ENCODE measurements around the gene CSNK1A1L.

The CSNK1A1L gene

DNA sequence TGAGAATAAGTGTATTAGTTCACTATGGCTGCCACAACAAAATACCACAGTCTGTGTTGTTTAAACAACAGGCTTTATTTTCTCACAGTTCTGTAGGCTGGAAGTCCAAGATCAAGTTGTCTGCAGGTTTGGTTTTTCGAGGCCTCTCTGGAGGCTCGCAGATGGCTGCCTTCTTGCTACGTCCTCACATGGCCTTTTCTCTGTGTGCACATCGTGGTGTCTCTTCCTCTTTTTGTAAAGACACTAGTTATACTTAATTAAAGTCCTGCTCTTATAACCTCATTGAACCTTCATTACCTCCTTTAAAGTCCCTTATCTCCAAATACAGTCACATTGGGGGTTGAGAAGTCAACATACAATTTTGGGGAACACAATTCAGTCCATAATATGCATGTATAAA lies 10.6 kb downstream of the CSNK1A1L start:
- in situ Hi-C loops (cut with MboI; ENCODE audit: low sequenced_read_pairs): loop anchor here (25.0 kb wide), 1 partner anchor 517 kb away; no protein-coding TSS in a partner anchor
- DNase-seq (ENCODE audit: low spot score in 2 of 2): no peak
- H3K4me3 ChIP-seq: no peak overlapping the region
- H3K36me3 ChIP-seq (replicated peaks): no peaks in the 10 kb centered on the region
- no peaks in the 10 kb centered on the region for H3K4me1 ChIP-seq
- H3K27me3 ChIP-seq (ENCODE audit: low read depth): no peaks in the 10 kb centered on the region; the same call in 1 of the 2 replicates
- H3K9me3 ChIP-seq: no peaks in the 10 kb centered on the region

DNA sequence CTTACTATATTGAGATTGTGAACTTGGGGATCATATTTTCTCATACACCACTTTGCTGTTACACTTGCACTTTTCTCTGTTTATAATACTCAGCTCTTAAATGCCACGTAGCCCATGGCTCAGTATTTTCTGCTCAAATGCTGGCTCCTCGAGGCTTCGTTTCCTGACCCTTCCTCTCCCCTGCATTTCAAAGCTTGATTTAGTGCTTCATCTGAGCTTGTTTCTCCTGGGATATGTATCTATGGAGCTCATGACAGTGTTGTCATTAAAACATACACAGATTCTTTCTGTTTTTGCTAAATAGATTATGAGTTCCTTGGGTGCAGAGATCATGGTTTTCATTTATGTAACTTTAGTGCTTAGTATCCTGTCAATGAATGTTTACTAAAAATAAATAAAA lies 11.4 kb downstream of the CSNK1A1L start:
- Histone ChIP-seq H3K36me3 (replicated peaks) (no peaks in the 10 kb centered on the region), H3K27me3 (ENCODE audit: low read depth) (no peaks in the 10 kb centered on the region; the same call in 1 of the 2 replicates), H3K9me3 (no peaks in the 10 kb centered on the region), H3K4me3 (no peak overlapping the region), H3K4me1 (no peaks in the 10 kb centered on the region)
- in situ Hi-C loops (cut with MboI; ENCODE audit: low sequenced_read_pairs): loop anchor here (25.0 kb wide), 1 partner anchor 518 kb away; no protein-coding TSS in a partner anchor
- DNase-seq (ENCODE audit: low spot score in 2 of 2): no peak

DNA sequence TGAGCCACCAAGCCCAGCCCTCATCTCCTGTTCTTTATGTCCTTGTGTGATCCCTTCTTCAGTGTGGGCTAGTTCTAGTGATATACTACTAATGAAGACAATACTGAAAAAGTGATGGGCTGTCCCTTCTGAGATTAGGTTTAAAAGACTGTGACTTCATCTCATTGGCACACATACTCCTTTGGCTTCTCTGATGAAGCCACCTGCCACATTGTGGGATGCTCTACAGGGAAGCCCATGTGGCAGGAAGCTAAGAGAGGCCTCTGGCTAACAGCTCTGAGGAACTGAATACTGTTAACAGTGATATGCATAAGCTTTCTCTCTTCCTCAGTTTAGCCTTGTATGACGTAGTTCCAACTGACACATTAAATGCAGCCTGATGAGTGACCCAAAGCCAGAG lies 13.6 kb downstream of the CSNK1A1L start:
- in situ Hi-C loops (cut with MboI; ENCODE audit: low sequenced_read_pairs): loop anchor here (25.0 kb wide), 1 partner anchor 520 kb away; no protein-coding TSS in a partner anchor
- no peak for DNase-seq (ENCODE audit: low spot score in 2 of 2)
- no peaks in the 10 kb centered on the region for H3K36me3 ChIP-seq (replicated peaks)
- H3K27me3 ChIP-seq (ENCODE audit: low read depth): no peaks in the 10 kb centered on the region
- no peak overlapping the region for H3K4me3 ChIP-seq
- H3K4me1 ChIP-seq: no peaks in the 10 kb centered on the region
- no peaks in the 10 kb centered on the region for H3K9me3 ChIP-seq

DNA sequence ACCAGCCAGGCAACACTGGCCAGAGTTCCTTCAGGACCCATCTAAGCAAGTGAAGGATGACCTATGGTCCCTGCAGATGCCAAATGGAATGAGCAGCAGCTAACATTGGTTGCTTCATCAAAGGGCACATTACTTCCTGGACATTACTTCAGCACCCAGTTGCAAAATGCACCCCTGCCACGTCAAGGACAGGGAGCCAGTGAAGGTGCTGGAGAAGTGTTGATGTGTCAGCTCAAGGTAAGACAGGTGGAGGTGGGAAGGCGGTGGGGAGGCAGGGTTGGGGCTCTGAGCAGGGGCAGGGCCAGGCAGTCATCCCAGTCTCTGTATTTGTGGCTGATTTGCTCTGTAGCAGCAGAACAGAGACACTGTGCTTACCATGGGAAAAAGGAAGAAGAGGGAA lies 14.6 kb downstream of the CSNK1A1L start:
- no peak for DNase-seq (ENCODE audit: low spot score in 2 of 2)
- in situ Hi-C loops (cut with MboI; ENCODE audit: low sequenced_read_pairs): loop anchor here (25.0 kb wide), 1 partner anchor 521 kb away; no protein-coding TSS in a partner anchor
- H3K9me3 ChIP-seq: no peaks in the 10 kb centered on the region
- H3K4me1 ChIP-seq: no peaks in the 10 kb centered on the region
- H3K36me3 ChIP-seq (replicated peaks): no peaks in the 10 kb centered on the region
- no peaks in the 10 kb centered on the region for H3K27me3 ChIP-seq (ENCODE audit: low read depth)
- no peak overlapping the region for H3K4me3 ChIP-seq

DNA sequence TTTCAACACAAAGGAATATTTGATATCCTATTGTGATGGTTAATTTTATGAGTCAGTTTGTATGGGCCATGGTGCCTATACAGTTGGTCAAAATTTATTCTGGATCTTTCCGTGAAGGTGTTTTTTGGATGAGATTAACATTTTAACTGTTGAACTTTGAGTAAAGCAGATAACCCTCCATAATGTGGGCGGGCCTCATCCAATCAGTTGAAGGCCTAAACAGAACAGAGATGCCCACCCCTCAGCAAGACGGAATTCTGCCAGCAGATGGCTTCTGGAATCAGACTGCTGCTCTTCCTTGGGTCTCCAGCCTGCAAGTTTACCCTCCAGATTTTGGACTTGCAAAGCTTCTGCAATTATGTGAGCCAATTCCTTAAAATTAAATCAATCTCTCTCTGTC lies 16.0 kb downstream of the CSNK1A1L start:
- DNase-seq (ENCODE audit: low spot score in 2 of 2): no peak
- Histone ChIP-seq H3K27me3 (ENCODE audit: low read depth) (no peaks in the 10 kb centered on the region), H3K4me3 (no peak overlapping the region), H3K9me3 (no peaks in the 10 kb centered on the region), H3K4me1 (no peaks in the 10 kb centered on the region), H3K36me3 (replicated peaks) (no peaks in the 10 kb centered on the region)
- in situ Hi-C loops (cut with MboI; ENCODE audit: low sequenced_read_pairs): loop anchor here (25.0 kb wide), 1 partner anchor 523 kb away; no protein-coding TSS in a partner anchor

DNA sequence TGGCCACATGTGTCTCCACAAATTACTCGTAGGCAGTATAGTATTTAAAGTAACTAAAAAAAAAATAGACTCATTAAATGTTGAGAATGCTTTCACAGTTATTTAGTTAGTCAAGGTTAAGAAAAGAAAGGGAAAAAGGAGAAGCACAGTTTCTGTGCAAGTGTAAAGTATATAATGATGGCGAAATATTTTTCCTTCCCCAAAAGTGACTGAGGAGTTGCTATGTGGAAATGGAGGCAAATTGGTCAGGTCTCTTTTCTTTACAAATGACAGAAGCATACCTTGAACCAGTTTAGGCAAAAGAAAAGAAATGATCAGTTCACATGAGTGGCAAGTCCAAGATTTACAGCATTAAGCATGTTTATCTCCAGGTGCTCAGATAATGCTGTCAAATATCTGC lies 18.0 kb downstream of the CSNK1A1L start:
- Histone ChIP-seq H3K27me3 (ENCODE audit: low read depth) (no peaks in the 10 kb centered on the region; the same call in 1 of the 2 replicates), H3K4me3 (no peak overlapping the region), H3K36me3 (replicated peaks) (no peaks in the 10 kb centered on the region), H3K4me1 (no peaks in the 10 kb centered on the region), H3K9me3 (no peaks in the 10 kb centered on the region)
- in situ Hi-C loops (cut with MboI; ENCODE audit: low sequenced_read_pairs): loop anchor here (25.0 kb wide), 1 partner anchor 525 kb away; no protein-coding TSS in a partner anchor
- DNase-seq (ENCODE audit: low spot score in 2 of 2): no peak

DNA sequence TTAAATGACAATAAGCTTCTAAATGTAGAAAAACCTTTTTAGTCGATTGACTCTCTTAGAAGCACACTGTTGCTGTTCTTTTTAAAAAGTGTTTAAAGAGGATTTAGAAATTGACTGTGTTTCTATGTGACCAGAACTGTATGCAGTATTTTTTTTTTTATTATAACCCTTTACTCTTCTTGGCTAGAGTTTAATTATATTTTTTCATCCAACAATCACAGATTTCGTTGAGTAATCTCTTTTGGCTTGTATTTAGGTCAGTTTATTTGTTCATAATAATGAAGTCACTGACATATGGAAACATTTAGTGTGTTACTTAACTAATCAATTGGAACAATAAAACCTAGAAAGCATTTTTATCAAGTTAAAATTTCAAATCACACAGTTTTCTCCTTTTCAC lies 19.9 kb downstream of the CSNK1A1L start:
- Histone ChIP-seq H3K36me3 (replicated peaks) (no peaks in the 10 kb centered on the region), H3K4me1 (no peaks in the 10 kb centered on the region), H3K27me3 (ENCODE audit: low read depth) (peaks cover 2% of the 10 kb centered on the region; the same call in 1 of the 2 replicates), H3K4me3 (no peak overlapping the region), H3K9me3 (no peaks in the 10 kb centered on the region)
- DNase-seq (ENCODE audit: low spot score in 2 of 2): no peak
- in situ Hi-C loops (cut with MboI; ENCODE audit: low sequenced_read_pairs): loop anchor here (25.0 kb wide), 1 partner anchor 527 kb away; no protein-coding TSS in a partner anchor

DNA sequence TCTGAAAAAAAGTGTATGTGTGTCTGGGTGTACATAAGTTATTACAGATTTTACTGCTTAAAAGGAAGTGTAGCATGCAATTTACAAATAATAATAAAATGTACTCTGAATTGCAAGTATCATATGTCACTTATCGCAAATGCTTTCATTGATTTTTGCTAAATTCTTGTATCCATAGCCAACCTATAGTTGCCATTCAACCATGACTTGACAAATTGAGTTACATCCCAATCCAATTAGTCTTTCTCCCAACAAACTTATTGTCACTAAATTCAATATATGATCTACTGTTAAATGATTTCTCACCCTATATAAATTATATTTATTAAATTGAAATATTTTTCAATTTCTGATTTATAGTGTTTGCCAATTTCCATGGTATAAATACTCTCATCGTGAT lies 28.6 kb downstream of the CSNK1A1L start:
- no peaks in the 10 kb centered on the region for H3K36me3 ChIP-seq (replicated peaks)
- no peak overlapping the region for H3K4me3 ChIP-seq
- no peaks in the 10 kb centered on the region for H3K9me3 ChIP-seq
- no peak for DNase-seq (ENCODE audit: low spot score in 2 of 2)
- in situ Hi-C loops (cut with MboI; ENCODE audit: low sequenced_read_pairs): loop anchor here (25.0 kb wide), 1 partner anchor 535 kb away; no protein-coding TSS in a partner anchor
- H3K27me3 ChIP-seq (ENCODE audit: low read depth): no peaks in the 10 kb centered on the region
- H3K4me1 ChIP-seq: no peaks in the 10 kb centered on the region

DNA sequence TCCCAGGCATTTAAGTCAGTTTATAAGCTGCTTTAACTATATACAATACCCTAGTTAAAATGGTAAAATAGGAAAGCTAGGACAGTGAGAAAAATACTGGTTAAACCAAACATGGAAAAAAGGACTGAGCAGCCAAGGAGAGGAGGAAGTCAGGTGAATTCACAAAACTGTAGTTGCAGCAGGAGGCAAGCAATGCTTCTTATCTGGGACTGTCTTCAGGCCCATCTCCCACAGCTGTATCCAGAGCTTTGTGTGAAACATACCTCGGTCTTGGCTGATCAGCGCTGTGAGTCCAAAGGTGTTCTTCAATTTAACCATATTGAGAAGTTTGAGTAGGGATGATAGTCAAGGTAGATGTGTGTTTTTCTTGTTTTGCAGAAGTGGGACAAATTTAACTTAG lies 30.3 kb downstream of the CSNK1A1L start:
- Histone ChIP-seq H3K4me1 (no peaks in the 10 kb centered on the region), H3K27me3 (ENCODE audit: low read depth) (no peaks in the 10 kb centered on the region), H3K4me3 (no peak overlapping the region), H3K9me3 (no peaks in the 10 kb centered on the region), H3K36me3 (replicated peaks) (no peaks in the 10 kb centered on the region)
- no peak for DNase-seq (ENCODE audit: low spot score in 2 of 2)
- in situ Hi-C loops (cut with MboI; ENCODE audit: low sequenced_read_pairs): loop anchor here (25.0 kb wide), 1 partner anchor 537 kb away; no protein-coding TSS in a partner anchor

DNA sequence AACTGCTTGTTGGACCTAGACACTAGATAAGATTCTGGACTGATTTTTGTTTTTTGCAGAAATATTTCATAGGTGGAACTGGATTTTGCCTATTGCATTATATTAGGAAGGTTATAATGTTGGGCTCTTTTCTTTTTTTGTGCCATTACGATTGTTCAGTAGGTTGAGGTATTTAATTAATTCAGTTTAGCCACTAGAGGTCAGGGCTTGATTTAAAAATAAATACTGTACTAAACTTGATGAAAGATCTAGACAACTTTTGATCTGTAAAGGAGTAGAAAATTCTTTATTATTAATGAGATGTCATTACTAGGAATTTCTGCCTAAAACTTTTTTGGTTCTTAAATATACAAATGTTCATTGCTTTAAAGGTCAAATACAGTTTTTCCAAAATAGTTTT lies 30.8 kb downstream of the CSNK1A1L start:
- Histone ChIP-seq H3K9me3 (no peaks in the 10 kb centered on the region), H3K27me3 (ENCODE audit: low read depth) (no peaks in the 10 kb centered on the region), H3K4me1 (no peaks in the 10 kb centered on the region), H3K36me3 (replicated peaks) (no peaks in the 10 kb centered on the region), H3K4me3 (no peak overlapping the region)
- DNase-seq (ENCODE audit: low spot score in 2 of 2): peak in 1 of 2 experiments; percentile 31
- in situ Hi-C loops (cut with MboI; ENCODE audit: low sequenced_read_pairs): loop anchor here (25.0 kb wide), 1 partner anchor 538 kb away; no protein-coding TSS in a partner anchor

DNA sequence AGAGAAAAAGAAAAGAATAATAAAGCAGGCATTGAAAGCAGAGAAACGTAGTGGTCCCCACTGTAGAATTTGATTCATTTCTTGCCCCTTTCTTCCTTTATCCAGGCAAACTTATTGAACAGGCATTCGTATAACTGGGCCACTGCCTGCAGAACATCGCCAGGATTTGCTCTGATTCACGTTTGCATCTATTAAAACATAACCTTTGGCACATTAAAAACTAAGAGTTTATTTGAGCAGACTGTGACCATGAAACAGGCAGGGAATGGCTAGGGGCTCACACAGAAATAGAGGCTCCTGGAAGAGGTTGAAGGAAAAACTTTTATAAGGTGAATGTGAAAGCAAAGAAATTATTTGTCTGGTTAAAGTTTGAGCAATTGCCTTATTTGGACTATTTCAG lies 33.4 kb downstream of the CSNK1A1L start:
- Histone ChIP-seq H3K27me3 (ENCODE audit: low read depth) (no peaks in the 10 kb centered on the region), H3K9me3 (no peaks in the 10 kb centered on the region), H3K4me3 (no peak overlapping the region), H3K4me1 (no peaks in the 10 kb centered on the region), H3K36me3 (replicated peaks) (no peaks in the 10 kb centered on the region)
- in situ Hi-C loops (cut with MboI; ENCODE audit: low sequenced_read_pairs): no loop called here
- no peak for DNase-seq (ENCODE audit: low spot score in 2 of 2)

DNA sequence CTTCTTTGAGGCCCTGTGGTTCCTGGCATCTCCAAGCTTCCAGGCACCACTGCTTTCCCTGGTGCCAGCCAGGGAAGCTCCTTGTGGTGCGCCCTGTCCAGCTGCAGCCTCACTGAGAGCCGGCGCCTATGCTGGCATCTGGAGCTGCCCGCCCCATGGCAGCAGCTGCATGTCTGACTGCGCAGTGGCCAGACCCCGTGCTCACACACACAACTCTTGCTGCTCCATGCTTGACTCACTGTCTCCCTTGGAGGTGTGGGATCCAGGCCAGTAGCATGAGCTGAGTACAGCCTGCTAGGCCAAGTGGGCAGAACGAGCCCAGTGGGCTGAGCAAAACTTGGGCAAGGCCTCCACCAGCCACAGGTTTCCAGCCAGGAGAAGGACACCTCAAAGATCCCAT lies 34.5 kb downstream of the CSNK1A1L start:
- H3K4me1 ChIP-seq: no peaks in the 10 kb centered on the region
- in situ Hi-C loops (cut with MboI; ENCODE audit: low sequenced_read_pairs): no loop called here
- H3K9me3 ChIP-seq: no peaks in the 10 kb centered on the region
- no peaks in the 10 kb centered on the region for H3K36me3 ChIP-seq (replicated peaks)
- no peak overlapping the region for H3K4me3 ChIP-seq
- H3K27me3 ChIP-seq (ENCODE audit: low read depth): no peaks in the 10 kb centered on the region
- DNase-seq (ENCODE audit: low spot score in 2 of 2): no peak

DNA sequence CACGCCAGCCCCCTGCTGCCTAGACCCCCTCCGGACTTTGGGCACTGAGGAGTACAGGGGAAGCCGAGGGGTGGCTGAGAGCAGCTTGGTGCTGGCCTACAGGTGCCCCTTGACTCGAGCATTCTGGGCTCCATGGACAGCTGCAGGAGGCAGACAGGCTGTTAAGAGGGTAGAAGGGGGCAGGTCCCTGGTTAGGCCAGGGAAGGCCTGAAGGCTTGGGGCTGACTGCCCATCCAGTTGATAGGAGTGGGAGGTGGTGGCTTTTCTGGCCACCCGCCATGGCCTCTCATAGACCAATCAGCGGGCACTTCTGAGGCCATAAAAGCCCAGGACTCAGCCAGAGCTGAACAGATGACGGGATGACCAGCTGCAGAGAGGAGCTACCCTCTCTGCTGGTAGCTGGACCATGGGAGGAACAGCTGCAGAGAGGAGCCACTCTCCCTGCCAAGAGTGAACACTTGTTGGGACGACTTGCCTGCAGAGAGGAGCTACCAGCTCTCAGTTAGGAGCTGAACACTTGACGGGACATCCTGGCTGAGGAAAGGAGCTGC lies 35.2 kb downstream of the CSNK1A1L start:
- H3K36me3 ChIP-seq (replicated peaks): no peaks in the 10 kb centered on the region
- no peaks in the 10 kb centered on the region for H3K27me3 ChIP-seq (ENCODE audit: low read depth)
- no peak overlapping the region for H3K4me3 ChIP-seq
- H3K4me1 ChIP-seq: no peaks in the 10 kb centered on the region
- no peaks in the 10 kb centered on the region for H3K9me3 ChIP-seq
- DNase-seq (ENCODE audit: low spot score in 2 of 2): no peak
- in situ Hi-C loops (cut with MboI; ENCODE audit: low sequenced_read_pairs): no loop called here

DNA sequence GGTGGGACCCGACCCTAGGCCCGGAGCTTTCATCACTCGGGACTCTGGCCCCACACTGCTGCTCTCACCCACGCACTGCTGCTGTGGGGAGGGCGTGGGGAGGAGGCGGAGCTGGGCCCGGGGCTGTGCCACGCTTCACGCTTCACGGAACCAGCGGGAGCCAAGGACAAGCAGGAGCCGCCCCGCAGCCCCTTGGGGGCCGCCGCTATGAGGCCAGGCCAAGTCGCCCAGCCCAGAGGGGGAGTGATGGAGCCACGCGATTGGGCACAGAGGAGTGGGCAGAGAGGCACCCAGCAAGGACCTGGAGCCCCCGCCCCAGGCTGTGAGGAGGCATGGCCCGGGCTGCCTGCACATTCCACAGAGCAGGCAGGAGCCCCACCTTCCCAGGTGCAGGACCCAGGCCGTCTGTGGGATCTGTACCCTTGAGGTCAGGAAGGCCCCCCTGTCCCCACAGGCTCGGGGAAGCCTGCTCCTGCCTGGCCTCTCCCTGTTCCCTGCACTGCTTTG lies 35.8 kb downstream of the CSNK1A1L start:
- in situ Hi-C loops (cut with MboI; ENCODE audit: low sequenced_read_pairs): no loop called here
- H3K36me3 ChIP-seq (replicated peaks): no peaks in the 10 kb centered on the region
- no peaks in the 10 kb centered on the region for H3K9me3 ChIP-seq
- no peaks in the 10 kb centered on the region for H3K4me1 ChIP-seq
- no peak overlapping the region for H3K4me3 ChIP-seq
- no peaks in the 10 kb centered on the region for H3K27me3 ChIP-seq (ENCODE audit: low read depth)
- no peak for DNase-seq (ENCODE audit: low spot score in 2 of 2)
